H1 (cell line): ENCODE data around the gene PLA2R1. TPM values are rescaled to one million over a fixed set of nuclear protein-coding genes. Genes with fewer than 3 reads are reported as not detected.
A peak's percentile ranks its signal among the peaks of the same experiment; 100 is the strongest.

Experiments used
- CTCF ChIA-PET: fragments of 300-600 bp; sonication (Branson Sonifier 250); formaldehyde crosslinking; loops from one replicate; lab custom pipeline; 2021; ENCODE audit not compliant: partially characterized antibody; lab: Charles Lee
- POLR2A ChIA-PET: fragments of 300-600 bp; sonication (Branson Sonifier 250); formaldehyde crosslinking; loops from one replicate; lab custom pipeline; 2021; ENCODE audit warnings: inconsistent platforms; ENCODE audit not compliant: partially characterized antibody; lab: Charles Lee
- DNase-seq, 2 experiments: peaks; one replicate each; pipeline versions ENCODE4 v3.0.0 to v3.0.0-alpha.2; 2010 to 2022; ENCODE audit warnings: low spot score in 2 of 2, low read depth in 1 of 2, mixed read lengths in 1 of 2
- FAIRE-seq: peaks from 2 replicates; lab custom pipeline; 2011; peaks lifted over from hg19 to GRCh38; lab: Jason Lieb, UNC
- H2AFZ ChIP-seq: 2 replicates; pipeline ENCODE4 v1.8.1; 2012; ENCODE audit warnings: low read length, inconsistent platforms
- H2AK5ac ChIP-seq: 2 replicates; pipeline ENCODE4 v1.6.1; 2013; ENCODE audit warnings: low read depth, low read length
- H2BK120ac ChIP-seq: replicated peaks from 2 replicates; pipeline ENCODE3; 2013; ENCODE audit warnings: low read depth, low read length, inconsistent platforms
- H2BK12ac ChIP-seq: 2 replicates; pipeline ENCODE4 v1.6.1; 2013; ENCODE audit warnings: low read depth, low read length
- H2BK15ac ChIP-seq: 2 replicates; pipeline ENCODE4 v1.6.1; 2013; ENCODE audit warnings: low read length
- H2BK20ac ChIP-seq: 2 replicates; pipeline ENCODE4 v1.6.1; 2013; ENCODE audit warnings: low read length
- H2BK5ac ChIP-seq: 2 replicates; pipeline ENCODE4 v1.6.1; 2013; ENCODE audit warnings: low read depth, low read length
- H3K14ac ChIP-seq: 2 replicates; pipeline ENCODE4 v1.6.1; 2013; ENCODE audit warnings: inconsistent platforms; ENCODE audit not compliant: insufficient read length
- H3K18ac ChIP-seq: 2 replicates; pipeline ENCODE4 v1.6.1; 2013; ENCODE audit warnings: low read length; ENCODE audit errors: extremely low read depth
- H3K23ac ChIP-seq: 2 replicates; pipeline ENCODE4 v1.6.1; 2013; ENCODE audit warnings: inconsistent platforms; ENCODE audit not compliant: insufficient read length
- H3K23me2 ChIP-seq: 2 replicates; pipeline ENCODE4 v1.6.1; 2013; ENCODE audit warnings: low read depth, low read length
- H3K27ac ChIP-seq: 2 replicates; pipeline ENCODE4 v1.6.1; 2011; ENCODE audit warnings: low read depth, low read length, inconsistent platforms
- H3K27me3 ChIP-seq, 4 experiments: replicated peaks in 1 of 4; 1 replicate in 1 of 4; 2 replicates in 3 of 4; pipeline versions ENCODE4 v1.6.1 to v1.8.1; 2011 to 2013; ENCODE audit warnings: low read length in 3 of 4, mild to moderate bottlenecking in 3 of 4, inconsistent platforms in 2 of 4, mixed read lengths in 2 of 4, moderate library complexity in 1 of 4; ENCODE audit not compliant: control insufficient read depth in 3 of 4, insufficient read depth in 3 of 4; ENCODE audit errors: extremely low read depth in 1 of 4
- H3K36me3 ChIP-seq, 4 experiments: 2 replicates each; pipeline versions ENCODE4 v1.6.1 to v1.8.1; 2011 to 2013; ENCODE audit warnings: mild to moderate bottlenecking in 4 of 4, low read length in 3 of 4, moderate library complexity in 2 of 4, control low read depth in 1 of 4, inconsistent platforms in 1 of 4; ENCODE audit not compliant: insufficient read depth in 4 of 4, control insufficient read depth in 2 of 4
- H3K4ac ChIP-seq: replicated peaks from 2 replicates; pipeline ENCODE3; 2013; ENCODE audit warnings: low read length, low read depth, mixed read lengths, inconsistent platforms; ENCODE audit not compliant: insufficient read length
- H3K4me1 ChIP-seq, 4 experiments: replicated peaks in 1 of 4; 1 replicate in 1 of 4; 2 replicates in 3 of 4; pipeline versions ENCODE4 v1.6.1 to v1.8.1; 2011 to 2013; ENCODE audit warnings: low read length in 3 of 4, inconsistent platforms in 2 of 4, mixed read lengths in 1 of 4; ENCODE audit not compliant: insufficient read depth in 4 of 4, control insufficient read depth in 3 of 4
- H3K4me2 ChIP-seq, 2 experiments: 2 replicates each; pipeline versions ENCODE4 v1.6.1 to v1.8.1; 2011 to 2013; ENCODE audit warnings: low read depth in 2 of 2, low read length in 2 of 2, control low read depth in 1 of 2, inconsistent platforms in 1 of 2, mild to moderate bottlenecking in 1 of 2; ENCODE audit not compliant: insufficient read depth in 1 of 2
- H3K4me3 ChIP-seq, 4 experiments: fragments of 200-600, 300-600 bp in 1 of 4; sonication (generic), shearing (Covaris generic), sonication (Bioruptor Twin) in 1 of 4; 2 replicates each; pipeline versions ENCODE4 v1.5.1 to v1.8.1; 2011 to 2016; ENCODE audit warnings: low read length in 4 of 4, low read depth in 3 of 4, control low read depth in 2 of 4, inconsistent platforms in 2 of 4, mild to moderate bottlenecking in 2 of 4, mixed read lengths in 1 of 4, moderate library complexity in 1 of 4; ENCODE audit not compliant: insufficient read depth in 2 of 4; ENCODE audit errors: extremely low read depth in 1 of 4
- H3K56ac ChIP-seq: replicated peaks from 2 replicates; pipeline ENCODE3; 2013; ENCODE audit warnings: low read depth, mild to moderate bottlenecking, mixed read lengths, low read length, inconsistent platforms; ENCODE audit not compliant: insufficient read length
- H3K79me1 ChIP-seq: 2 replicates; pipeline ENCODE4 v1.6.1; 2013; ENCODE audit warnings: low read depth, low read length, control low read depth
- H3K79me2 ChIP-seq, 2 experiments: 2 replicates each; pipeline versions ENCODE4 v1.6.1 to v1.8.1; 2012 to 2013; ENCODE audit warnings: low read length in 2 of 2, mild to moderate bottlenecking in 2 of 2, inconsistent platforms in 1 of 2; ENCODE audit not compliant: insufficient read depth in 2 of 2, control insufficient read depth in 1 of 2
- H3K9ac ChIP-seq, 4 experiments: replicated peaks in 1 of 4; 1 replicate in 1 of 4; 2 replicates in 3 of 4; pipeline versions ENCODE4 v1.6.1 to v1.8.1; 2011 to 2013; ENCODE audit warnings: low read depth in 3 of 4, low read length in 3 of 4, control low read depth in 2 of 4, mild to moderate bottlenecking in 2 of 4, moderate library complexity in 2 of 4, inconsistent platforms in 1 of 4; ENCODE audit errors: extremely low read depth in 1 of 4
- H3K9me3 ChIP-seq, 2 experiments: 2 replicates each; pipeline versions ENCODE4 v1.6.1 to v1.8.1; 2012 to 2013; ENCODE audit warnings: mild to moderate bottlenecking in 2 of 2, moderate library complexity in 2 of 2, control low read depth in 1 of 2, inconsistent platforms in 1 of 2, low read depth in 1 of 2, low read length in 1 of 2, mixed read lengths in 1 of 2; ENCODE audit not compliant: insufficient read depth in 2 of 2
- H4K20me1 ChIP-seq, 2 experiments: replicated peaks in 1 of 2; 2 replicates each; pipeline versions ENCODE3 to v1.8.1; 2011 to 2013; ENCODE audit warnings: inconsistent platforms in 2 of 2, low read length in 2 of 2, mild to moderate bottlenecking in 1 of 2; ENCODE audit not compliant: insufficient read depth in 2 of 2, control insufficient read depth in 1 of 2
- H4K5ac ChIP-seq: 2 replicates; pipeline ENCODE4 v1.6.1; 2013; ENCODE audit warnings: low read length, low read depth, mixed read lengths, inconsistent platforms; ENCODE audit not compliant: insufficient read length
- H4K8ac ChIP-seq: 2 replicates; pipeline ENCODE4 v1.8.0; 2013; ENCODE audit warnings: mild to moderate bottlenecking, moderate library complexity, low read length, inconsistent platforms; ENCODE audit not compliant: insufficient read depth; ENCODE audit errors: extremely low read depth
- H4K91ac ChIP-seq: replicated peaks from 2 replicates; pipeline ENCODE3; 2013; ENCODE audit warnings: low read length, mixed read lengths, inconsistent platforms; ENCODE audit not compliant: insufficient read length
- KDM1A ChIP-seq: fragments of 200-600, 300-600 bp; sonication (generic); IDR thresholded peaks from 2 replicates; pipeline ENCODE4 v1.7.1; 2016; ENCODE audit warnings: mild to moderate bottlenecking, low read length, borderline replicate concordance
- WGBS, 2 experiments: shearing (Covaris generic) in 1 of 2; methylation state at CpG; one replicate each; pipeline versions ENCODE4 v1.1.6 to v1.1.7; 2013 to 2015; ENCODE audit warnings: low lambda C conversion rate in 2 of 2, mixed read lengths in 2 of 2, inconsistent platforms in 1 of 2, low coverage in 1 of 2, missing lambda C conversion rate in 1 of 2; ENCODE audit not compliant: insufficient replicate concordance in 2 of 2, insufficient coverage in 1 of 2, insufficient read length in 1 of 2; ENCODE audit errors: extremely low coverage in 1 of 2, missing lambda C conversion rate in 1 of 2; 5-methylcytosine and 5-hydroxymethylcytosine counted together
- polyA plus RNA-seq, 7 experiments: library from polyadenylated mRNA; depleted of rRNA in 3 of 7; stranded (reverse) in 5 of 7; unstranded in 2 of 7; fragments of >200 nt in 5 of 7; fragments of 200-250 nt in 2 of 7; gene quantifications; 1 replicate in 5 of 7; 2 replicates in 1 of 7; 4 replicates in 1 of 7; pipeline versions ENCODE4 v1.2.1 to v1.2.3, GENCODE V29; 2011 to 2013; ENCODE audit warnings: missing spikeins in 2 of 7, mixed read lengths in 2 of 7
- total RNA-seq: library from RNA; stranded (reverse); fragmentation: NEBNext Ultra II Directional; extraction: Animal tissue kit (Norgen Biotek cat#: 25700); gene quantifications from 2 replicates; pipeline ENCODE4 v1.2.1, GENCODE V29; 2021

PLA2R1 gene
- total and polyA plus RNA-seq, 2 of the 8 experiments (the other 6 are each of a cell fraction or from before 2014, with no cell fraction given): 0.65 to 1.5 TPM

DNA sequence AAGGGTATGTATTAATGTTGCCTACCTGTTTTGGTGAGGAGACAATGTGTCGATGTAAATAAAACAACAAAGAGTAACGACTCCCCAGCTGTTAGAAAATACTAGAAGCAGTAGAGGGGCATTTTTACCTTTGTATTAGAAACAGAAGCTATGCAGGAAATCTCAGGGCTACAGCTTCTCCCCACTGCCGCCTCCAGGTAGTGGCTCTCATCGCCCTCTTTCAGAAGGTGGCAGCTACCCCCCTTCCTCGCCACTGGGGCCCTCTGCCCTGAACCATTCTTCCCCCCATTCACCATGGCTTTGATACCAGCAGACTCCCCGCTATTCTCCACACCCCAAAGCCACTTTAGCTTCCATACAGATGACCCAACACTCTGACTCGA lies 6.7 kb downstream of the PLA2R1 start:
- Histone ChIP-seq H3K14ac (no peak overlapping the region), H3K9ac (no peak overlapping the region), H2AK5ac (no peak overlapping the region), H3K4me2 (peak overlapping the region; percentile 11 to 37; a peak in 3 of 4 replicates), H3K4me1 (peaks cover 0 to 7% (median 4%) of the 10 kb centered on the region in 4 experiments; a peak in 3 of 7 replicates), H3K27ac (no peak overlapping the region), H2BK20ac (peak overlapping the region; percentile 40; the same call in 1 of the 2 replicates), H3K56ac (no peak overlapping the region), H2BK12ac (no peak overlapping the region; the same call in 1 of the 2 replicates), H2BK5ac (no peak overlapping the region; the same call in 1 of the 2 replicates), H3K79me1 (no peaks in the 10 kb centered on the region), H3K18ac (no peak overlapping the region), H4K5ac (no peak overlapping the region), H4K91ac (no peak overlapping the region), H3K36me3 (no peaks in the 10 kb centered on the region; a peak in 1 of 8 replicates), H2BK15ac (no peak overlapping the region), H3K4ac (no peak overlapping the region), H3K9me3 (no peaks in the 10 kb centered on the region), H2BK120ac (no peak overlapping the region), H3K4me3 (no peak overlapping the region), H3K23ac (no peak overlapping the region), H4K20me1 (no peaks in the 10 kb centered on the region), H2AFZ (no peak overlapping the region), H4K8ac (no peak overlapping the region), H3K79me2 (no peaks in the 10 kb centered on the region), H3K27me3 (peaks cover 0 to 1% (median under 1%) of the 10 kb centered on the region in 4 experiments; a peak in 2 of 7 replicates), H3K23me2 (no peaks in the 10 kb centered on the region)
- FAIRE-seq (no peak), DNase-seq (no peak)
- CTCF ChIA-PET: interaction anchor here (0.8 to 3.0 kb wide), 8 partner anchors 10 to 269 kb away, joined by 3 to 13 read pairs (median 3); no protein-coding TSS in a partner anchor
- WGBS, 2 experiments: 33% methylated on average over 7 of the region's 7 CpGs; no CpG with 5 or more reads in 1 of the 2 experiments
- POLR2A ChIA-PET: interaction anchor here (0.5 to 1.0 kb wide), 3 partner anchors 11 to 100 kb away, joined by 3 read pairs; no protein-coding TSS in a partner anchor
- TF ChIP-seq KDM1A: peak; percentile 5; the same call in 1 of the 2 replicates
